Body of pancreas (tissue), 4 donors: ENCODE results near the gene DNAH3. TPM values are rescaled to one million over a fixed set of nuclear protein-coding genes. Genes with fewer than 3 reads are reported as not detected.

Source experiments
- ATAC-seq: fragments of 150-250 bp; one replicate; pipeline ENCODE4 v1.9.1; 2016
- DNase-seq, 4 donors: peaks; one replicate each; pipeline ENCODE4 v3.0.0-alpha.2; 2019
- H3K27ac ChIP-seq, 4 donors: fragments of 200-600 bp; sonication (generic); 1 replicate in 3 of 4; 2 replicates in 1 of 4; pipeline versions ENCODE4 v1.5.1 to v1.6.1; 2016 to 2019; ENCODE audit warnings: mild to moderate bottlenecking in 1 of 4, mixed read lengths in 1 of 4, moderate library complexity in 1 of 4
- H3K27me3 ChIP-seq, 2 donors: fragments of 200-600 bp; sonication (generic); one replicate each; pipeline ENCODE4 v1.6.0; 2016; ENCODE audit warnings: mild to moderate bottlenecking in 1 of 2
- H3K36me3 ChIP-seq, 2 donors: fragments of 200-600 bp; sonication (generic); replicated peaks in 1 of 2; 2 replicates each; pipeline ENCODE4 v1.5.1; 2016; ENCODE audit warnings: low read depth in 2 of 2; ENCODE audit not compliant: insufficient read depth in 1 of 2
- H3K4me1 ChIP-seq: fragments of 200-600 bp; sonication (generic); one replicate; pipeline ENCODE4 v1.6.0; 2016
- H3K4me3 ChIP-seq, 2 donors: fragments of 200-600 bp; sonication (generic); 1 replicate in 1 of 2; 2 replicates in 1 of 2; pipeline ENCODE4 v1.5.1; 2016 to 2019
- H3K9me3 ChIP-seq, 3 donors: fragments of 200-600 bp; sonication (generic); 1 replicate in 2 of 3; 2 replicates in 1 of 3; pipeline ENCODE4 v1.5.1; 2016
- CTCF ChIP-seq, 7 experiments: fragments of 450-650 bp in 4 of 7; fragments of 200-600 bp in 3 of 7; sonication (generic) in 3 of 7; IDR thresholded peaks; one replicate each; pipeline ENCODE4 v1.5.1; 2016 to 2019; ENCODE audit warnings: antibody characterized with exemption in 7 of 7
- POLR2A ChIP-seq, 3 donors: fragments of 450-650 bp; IDR thresholded peaks; one replicate each; pipeline ENCODE4 v1.6.1; 2016; ENCODE audit warnings: antibody characterized with exemption in 3 of 3, mild to moderate bottlenecking in 2 of 3
- WGBS, 2 donors: methylation state at CpG; one replicate each; pipeline ENCODE4 v1.1.5; 2017; 5-methylcytosine and 5-hydroxymethylcytosine counted together
- intact Hi-C: fragments of 100-400 bp; cut with DNase I; formaldehyde crosslinking; loops from one replicate; pipeline ENCODE4 v1.15.1; 2023
- total RNA-seq, 2 donors: library from RNA; depleted of rRNA; stranded (reverse); fragments of >200 nt; gene quantifications; one replicate each; pipeline ENCODE4 v1.1.0, GENCODE V29; 2016

DNAH3 gene
- total RNA-seq, 2 donors from 2014 or later = not detected

DNA sequence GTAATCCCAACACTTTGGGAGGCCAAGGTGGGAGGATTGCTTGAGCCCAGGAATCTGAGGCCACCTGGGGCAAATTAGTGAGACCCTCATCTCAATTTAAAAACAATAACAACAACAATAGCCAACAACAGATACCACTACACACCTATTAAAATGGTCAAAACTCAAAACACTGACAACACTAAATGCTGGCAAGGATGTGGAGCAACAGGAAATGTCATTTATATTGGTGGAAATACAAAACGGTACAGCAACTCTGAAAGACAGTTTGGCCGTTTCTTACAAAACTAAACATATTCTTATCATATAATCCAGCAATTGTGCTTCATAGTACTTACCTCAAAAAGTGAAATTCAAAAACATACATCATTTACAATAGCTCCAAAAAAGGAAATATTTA is 57.7 kb downstream of the DNAH3 start:
- Histone ChIP-seq H3K9me3 (no peaks in the 10 kb centered on the region), H3K4me1 (no peaks in the 10 kb centered on the region), H3K27ac (no peak overlapping the region), H3K27me3 (no peaks in the 10 kb centered on the region), H3K4me3 (no peak overlapping the region), H3K36me3 (no peaks in the 10 kb centered on the region)
- 44 to 49% methylated on average over 2 of the region's 2 CpGs for WGBS, 2 donors
- ATAC-seq (no peak), DNase-seq (no peak)
- TF ChIP-seq POLR2A (IDR thresholded peaks at IDR 0.05) (no peak), CTCF (IDR thresholded peaks at IDR 0.05) (no peak)
- intact Hi-C loops = no loop called here

- no peak for ATAC-seq
- DNase-seq = no peak
- Histone ChIP-seq H3K4me1 (no peaks in the 10 kb centered on the region), H3K27me3 (no peaks in the 10 kb centered on the region), H3K36me3 (no peaks in the 10 kb centered on the region), H3K4me3 (no peak overlapping the region), H3K9me3 (no peaks in the 10 kb centered on the region), H3K27ac (no peak overlapping the region)
- WGBS, 2 donors = 71 to 74% methylated on average over 3 of the region's 3 CpGs
- TF ChIP-seq CTCF (IDR thresholded peaks at IDR 0.05) (no peak), POLR2A (IDR thresholded peaks at IDR 0.05) (no peak)
- intact Hi-C loops = loop anchor here (5.0 kb wide), 1 partner anchor 242 kb away; no protein-coding TSS in a partner anchor
Measured at GRCh38 chr16:21088646-21089538, 61.8 kb downstream of the DNAH3 start.

GRCh38 chr16:21088143-21088542 is 62.5 kb downstream of the DNAH3 start:
- Histone ChIP-seq H3K36me3 (no peaks in the 10 kb centered on the region), H3K27me3 (no peaks in the 10 kb centered on the region), H3K27ac (no peak overlapping the region), H3K9me3 (no peaks in the 10 kb centered on the region), H3K4me1 (no peaks in the 10 kb centered on the region), H3K4me3 (no peak overlapping the region)
- DNase-seq (no peak), ATAC-seq (no peak)
- TF ChIP-seq POLR2A (IDR thresholded peaks at IDR 0.05) = no peak
- TF ChIP-seq CTCF (IDR thresholded peaks at IDR 0.05) = no peak
- intact Hi-C loops = loop anchor here (5.0 kb wide), 1 partner anchor 241 kb away; no protein-coding TSS in a partner anchor
- 72 to 78% methylated on average over 3 of the region's 3 CpGs for WGBS, 2 donors

DNA sequence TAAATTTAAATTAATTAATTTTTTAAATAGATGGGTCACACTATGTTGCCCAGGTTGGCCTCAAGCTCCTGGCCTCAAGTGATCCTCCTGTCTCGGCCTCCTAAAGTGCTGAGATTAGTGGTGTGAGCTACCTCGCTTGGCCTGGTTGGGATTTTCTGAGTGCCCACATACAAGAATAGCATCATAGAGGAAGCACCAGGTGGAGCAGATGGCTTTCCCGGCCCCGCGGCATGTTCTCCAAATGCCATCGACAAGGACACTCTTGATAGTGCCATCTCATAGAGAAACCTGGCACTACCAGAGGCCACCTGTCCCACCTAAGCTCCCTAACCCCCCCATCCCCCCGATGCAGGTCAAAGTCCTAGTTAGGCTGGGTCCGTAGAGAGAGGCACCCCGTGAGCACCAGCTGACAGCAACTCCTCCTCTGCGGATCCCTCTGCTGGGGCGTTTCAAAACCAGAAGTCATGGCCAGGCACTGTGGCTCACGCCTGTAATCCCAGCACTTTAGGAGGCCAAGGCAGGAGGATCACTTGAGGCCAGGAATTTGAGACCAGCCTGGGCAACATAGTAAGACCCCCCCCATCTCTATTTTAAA is 65.9 kb downstream of the DNAH3 start:
- no peak for DNase-seq
- no peak for ATAC-seq
- no peaks in the 10 kb centered on the region for H3K4me1 ChIP-seq
- intact Hi-C loops = loop anchor here (5.0 kb wide), 1 partner anchor 237 kb away; no protein-coding TSS in a partner anchor
- no peak overlapping the region for H3K27ac ChIP-seq
- no peak for TF ChIP-seq CTCF (IDR thresholded peaks at IDR 0.05)
- TF ChIP-seq POLR2A (IDR thresholded peaks at IDR 0.05) = no peak
- H3K36me3 ChIP-seq = no peaks in the 10 kb centered on the region
- H3K4me3 ChIP-seq = no peak overlapping the region
- 64 to 67% methylated on average over 8 to 12 of the region's 12 CpGs for WGBS, 2 donors
- H3K27me3 ChIP-seq = no peaks in the 10 kb centered on the region
- H3K9me3 ChIP-seq = no peaks in the 10 kb centered on the region
